Measurements from ENCODE around the gene SEMA4C. TPM values are rescaled to one million over a fixed set of nuclear protein-coding genes. Genes with fewer than 3 reads are reported as not detected.

The SEMA4C gene
- total and polyA plus RNA-seq, 8 donors, result 25.9 to 60.2 (median 43.9) TPM

GRCh38 chr2:96844405-96844808 lies 25.5 kb downstream of the SEMA4C start:
- Histone ChIP-seq H3K27me3 (no peaks in the 10 kb centered on the region), H3K4me3 (no peak overlapping the region), H3K36me3 (peaks cover 0 to 42% of the 10 kb centered on the region in 2 donors), H3K4me1 (peaks cover 0 to 5% of the 10 kb centered on the region in 2 donors), H3K9me3 (no peaks in the 10 kb centered on the region), H3K27ac (no peak overlapping the region)
- DNase-seq, result peak in 1 of 4 donors; percentile 61
- ATAC-seq, result no peak
- TF ChIP-seq CTCF (IDR thresholded peaks at IDR 0.05), result no peak
- intact Hi-C loops (cut with DNase I), result no loop called here

- Histone ChIP-seq H3K27ac (no peak within 1 kb of the TSS), H3K4me1 (peaks cover 0 to 11% of the 10 kb centered on the region in 2 donors), H3K36me3 (peaks cover 0 to 35% of the 10 kb centered on the region in 2 donors), H3K4me3 (no peak within 1 kb of the TSS), H3K27me3 (no peaks in the 10 kb centered on the region), H3K9me3 (no peaks in the 10 kb centered on the region)
- TF ChIP-seq CTCF (IDR thresholded peaks at IDR 0.05), result no peak
- DNase-seq (no peak), ATAC-seq (no peak)
- intact Hi-C loops (cut with DNase I), result no loop called here
These were observed 26.2 kb downstream of the SEMA4C start, which contains the start of gene ANKRD23 for GRCh38 chr2:96843538-96844268. ANKRD23 (minus strand) TSS chr2:96844021; CDS start chr2:96843992, 29 bp downstream.

GRCh38 chr2:96842600-96842999 lies 27.3 kb downstream of the SEMA4C start:
- DNase-seq, result no peak
- Histone ChIP-seq H3K4me3 (no peak overlapping the region), H3K27me3 (no peaks in the 10 kb centered on the region), H3K4me1 (peaks cover 0 to 11% of the 10 kb centered on the region in 2 donors), H3K36me3 (peaks cover 0 to 32% of the 10 kb centered on the region in 2 donors), H3K9me3 (no peaks in the 10 kb centered on the region), H3K27ac (no peak overlapping the region)
- intact Hi-C loops (cut with DNase I), result no loop called here
- TF ChIP-seq CTCF (IDR thresholded peaks at IDR 0.05), result no peak
- ATAC-seq, result no peak

- no peak for DNase-seq
- intact Hi-C loops (cut with DNase I), result no loop called here
- Histone ChIP-seq H3K4me1 (peaks cover 0 to 11% of the 10 kb centered on the region in 2 donors), H3K27ac (no peak overlapping the region), H3K27me3 (no peaks in the 10 kb centered on the region), H3K9me3 (no peaks in the 10 kb centered on the region), H3K4me3 (no peak overlapping the region), H3K36me3 (peaks cover 0 to 26% of the 10 kb centered on the region in 2 donors)
- no peak for ATAC-seq
- TF ChIP-seq CTCF (IDR thresholded peaks at IDR 0.05), result no peak
These were observed 28.0 kb downstream of the SEMA4C start for GRCh38 chr2:96841701-96842495.
